ENCODE results near the gene PARD3B. TPM values are rescaled to one million over a fixed set of nuclear protein-coding genes. Genes with fewer than 3 reads are reported as not detected.

Gene PARD3B
- total RNA-seq, 1 experiment from 2014 or later = 3.6 TPM

DNA sequence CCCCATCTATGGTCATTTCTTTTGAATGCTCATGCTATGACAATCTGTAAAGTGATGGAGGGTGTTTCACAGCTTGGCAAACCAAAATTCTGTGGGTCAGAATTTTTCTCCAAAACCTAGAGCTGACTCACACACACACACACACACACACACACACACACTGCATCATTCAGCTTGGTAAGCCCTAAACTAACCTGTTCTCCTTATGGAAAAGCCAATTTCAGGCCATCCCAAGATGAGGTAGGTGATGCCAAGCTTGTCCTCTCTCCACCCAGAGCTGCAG is 1092.0 kb downstream of the PARD3B start:
- no TSS peak for BruUV-seq (replicated peaks)
- Histone ChIP-seq H3K27ac (ENCODE audit: low read length) (no peak overlapping the region), H3K4me3 (ENCODE audit: low read depth in 2 of 2, low read length in 2 of 2) (no peak overlapping the region), H3K9me3 (ENCODE audit: control insufficient read depth, insufficient read depth, low read depth, low read length) (no peaks in the 10 kb centered on the region), H3K4me1 (ENCODE audit: control insufficient read depth, insufficient read depth, low read length) (no peaks in the 10 kb centered on the region), H3K36me3 (ENCODE audit: control insufficient read depth, insufficient read depth, low read length) (no peaks in the 10 kb centered on the region), H3K27me3 (ENCODE audit: control insufficient read depth, insufficient read depth, low read length) (peaks cover 4% of the 10 kb centered on the region; the same call in 1 of the 2 replicates)
- intact Hi-C loops (cut with micrococcal nuclease; ENCODE audit: unreplicated experiment) = no loop called here
- TF ChIP-seq, protein P1, sequence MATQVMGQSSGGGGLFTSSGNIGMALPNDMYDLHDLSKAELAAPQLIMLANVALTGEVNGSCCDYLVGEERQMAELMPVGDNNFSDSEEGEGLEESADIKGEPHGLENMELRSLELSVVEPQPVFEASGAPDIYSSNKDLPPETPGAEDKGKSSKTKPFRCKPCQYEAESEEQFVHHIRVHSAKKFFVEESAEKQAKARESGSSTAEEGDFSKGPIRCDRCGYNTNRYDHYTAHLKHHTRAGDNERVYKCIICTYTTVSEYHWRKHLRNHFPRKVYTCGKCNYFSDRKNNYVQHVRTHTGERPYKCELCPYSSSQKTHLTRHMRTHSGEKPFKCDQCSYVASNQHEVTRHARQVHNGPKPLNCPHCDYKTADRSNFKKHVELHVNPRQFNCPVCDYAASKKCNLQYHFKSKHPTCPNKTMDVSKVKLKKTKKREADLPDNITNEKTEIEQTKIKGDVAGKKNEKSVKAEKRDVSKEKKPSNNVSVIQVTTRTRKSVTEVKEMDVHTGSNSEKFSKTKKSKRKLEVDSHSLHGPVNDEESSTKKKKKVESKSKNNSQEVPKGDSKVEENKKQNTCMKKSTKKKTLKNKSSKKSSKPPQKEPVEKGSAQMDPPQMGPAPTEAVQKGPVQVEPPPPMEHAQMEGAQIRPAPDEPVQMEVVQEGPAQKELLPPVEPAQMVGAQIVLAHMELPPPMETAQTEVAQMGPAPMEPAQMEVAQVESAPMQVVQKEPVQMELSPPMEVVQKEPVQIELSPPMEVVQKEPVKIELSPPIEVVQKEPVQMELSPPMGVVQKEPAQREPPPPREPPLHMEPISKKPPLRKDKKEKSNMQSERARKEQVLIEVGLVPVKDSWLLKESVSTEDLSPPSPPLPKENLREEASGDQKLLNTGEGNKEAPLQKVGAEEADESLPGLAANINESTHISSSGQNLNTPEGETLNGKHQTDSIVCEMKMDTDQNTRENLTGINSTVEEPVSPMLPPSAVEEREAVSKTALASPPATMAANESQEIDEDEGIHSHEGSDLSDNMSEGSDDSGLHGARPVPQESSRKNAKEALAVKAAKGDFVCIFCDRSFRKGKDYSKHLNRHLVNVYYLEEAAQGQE (IDR thresholded peaks at IDR 0.05; ENCODE audit: insufficient read depth in 1 of 2, low read depth in 2 of 2, low read length in 1 of 2) = no peak
- CTCF ChIA-PET = no interaction called here
- ATAC-seq (no peak), DNase-seq (ENCODE audit: low read depth, low spot score) (no peak)
- in situ Hi-C loops (cut with HindIII; ENCODE audit: low pct_unique_long_range_greater_than_20kb, low sequenced_read_pairs) = no loop called here
- POLR2A ChIA-PET = no interaction called here

DNA sequence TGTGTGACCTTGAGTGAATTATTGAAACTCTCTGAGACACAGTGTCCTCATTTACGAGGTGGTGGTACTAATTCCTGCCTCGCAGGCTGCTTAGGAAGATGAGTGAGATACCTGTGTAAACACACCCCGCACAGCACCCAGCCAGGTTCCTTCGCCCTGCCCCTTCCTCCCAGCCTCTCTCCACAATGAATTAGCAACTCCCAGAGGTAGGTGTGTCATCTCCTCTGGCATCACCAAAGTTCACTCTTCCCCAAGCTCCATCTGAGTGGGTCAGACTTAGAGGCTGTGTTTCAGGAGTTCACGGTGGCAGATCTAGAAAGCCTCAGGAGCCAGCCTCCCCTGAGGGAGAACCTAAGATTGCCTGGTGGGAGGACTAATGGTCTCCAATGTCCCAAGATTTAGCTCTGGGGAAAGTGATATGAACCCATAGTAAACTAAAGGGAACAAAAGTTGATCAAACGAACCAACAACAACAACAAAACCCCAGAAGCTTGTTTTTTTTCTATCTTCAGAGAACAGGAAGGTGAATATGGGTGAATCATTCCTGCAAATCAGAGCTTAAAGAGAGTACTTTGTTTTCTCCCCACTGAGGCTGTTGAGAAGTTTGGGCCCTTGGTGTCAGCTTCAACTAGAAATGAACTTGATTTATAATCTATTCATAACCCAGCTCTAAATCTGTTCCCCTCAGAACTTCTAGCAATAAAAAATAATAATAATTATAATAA is 1092.7 kb downstream of the PARD3B start:
- no peaks in the 10 kb centered on the region for H3K36me3 ChIP-seq (ENCODE audit: control insufficient read depth, insufficient read depth, low read length)
- CTCF ChIA-PET = no interaction called here
- H3K27ac ChIP-seq (ENCODE audit: low read length) = no peak overlapping the region
- H3K27me3 ChIP-seq (ENCODE audit: control insufficient read depth, insufficient read depth, low read length) = peaks cover 4% of the 10 kb centered on the region; the same call in 1 of the 2 replicates
- no peaks in the 10 kb centered on the region for H3K4me1 ChIP-seq (ENCODE audit: control insufficient read depth, insufficient read depth, low read length)
- POLR2A ChIA-PET = no interaction called here
- in situ Hi-C loops (cut with HindIII; ENCODE audit: low pct_unique_long_range_greater_than_20kb, low sequenced_read_pairs) (no loop called here), intact Hi-C loops (cut with micrococcal nuclease; ENCODE audit: unreplicated experiment) (no loop called here)
- ATAC-seq = no peak
- no peak overlapping the region for H3K4me3 ChIP-seq (ENCODE audit: low read depth in 2 of 2, low read length in 2 of 2)
- no peaks in the 10 kb centered on the region for H3K9me3 ChIP-seq (ENCODE audit: control insufficient read depth, insufficient read depth, low read depth, low read length)
- TF ChIP-seq POLR2AphosphoS5 (IDR thresholded peaks at IDR 0.05; ENCODE audit: low read depth, low read length) = no peak
- TF ChIP-seq SIN3A (IDR thresholded peaks at IDR 0.05; ENCODE audit: borderline replicate concordance, insufficient read depth, low read depth, low read length) = no peak
- TF ChIP-seq, protein P2, sequence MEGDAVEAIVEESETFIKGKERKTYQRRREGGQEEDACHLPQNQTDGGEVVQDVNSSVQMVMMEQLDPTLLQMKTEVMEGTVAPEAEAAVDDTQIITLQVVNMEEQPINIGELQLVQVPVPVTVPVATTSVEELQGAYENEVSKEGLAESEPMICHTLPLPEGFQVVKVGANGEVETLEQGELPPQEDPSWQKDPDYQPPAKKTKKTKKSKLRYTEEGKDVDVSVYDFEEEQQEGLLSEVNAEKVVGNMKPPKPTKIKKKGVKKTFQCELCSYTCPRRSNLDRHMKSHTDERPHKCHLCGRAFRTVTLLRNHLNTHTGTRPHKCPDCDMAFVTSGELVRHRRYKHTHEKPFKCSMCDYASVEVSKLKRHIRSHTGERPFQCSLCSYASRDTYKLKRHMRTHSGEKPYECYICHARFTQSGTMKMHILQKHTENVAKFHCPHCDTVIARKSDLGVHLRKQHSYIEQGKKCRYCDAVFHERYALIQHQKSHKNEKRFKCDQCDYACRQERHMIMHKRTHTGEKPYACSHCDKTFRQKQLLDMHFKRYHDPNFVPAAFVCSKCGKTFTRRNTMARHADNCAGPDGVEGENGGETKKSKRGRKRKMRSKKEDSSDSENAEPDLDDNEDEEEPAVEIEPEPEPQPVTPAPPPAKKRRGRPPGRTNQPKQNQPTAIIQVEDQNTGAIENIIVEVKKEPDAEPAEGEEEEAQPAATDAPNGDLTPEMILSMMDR (IDR thresholded peaks at IDR 0.05) = no peak
- TF ChIP-seq, protein P1 (IDR thresholded peaks at IDR 0.05; ENCODE audit: insufficient read depth in 1 of 2, low read depth in 2 of 2, low read length in 1 of 2) = no peak
- TF ChIP-seq TCF7L2 (IDR thresholded peaks at IDR 0.05; ENCODE audit: low read depth, low read length) = no peak
- no TSS peak for BruUV-seq (replicated peaks)
- DNase-seq (ENCODE audit: low read depth, low spot score) = no peak

Data from Panc1 (cell line).